Lower leg skin (tissue), 4 donors: ENCODE results near the gene SLC35E3. TPM values are rescaled to one million over a fixed set of nuclear protein-coding genes. Genes with fewer than 3 reads are reported as not detected.

Source experiments
- DNase-seq, 2 donors: peaks; one replicate each; pipeline ENCODE4 v3.0.0-alpha.2; 2019; ENCODE audit warnings: low spot score in 2 of 2
- H3K4me3 ChIP-seq: fragments of 200-600 bp; sonication (generic); 2 replicates; pipeline ENCODE4 v1.5.1; 2017; ENCODE audit warnings: mild to moderate bottlenecking, low read depth; ENCODE audit not compliant: poor library complexity, severe bottlenecking
- POLR2A ChIP-seq, 2 donors: fragments of 450-650 bp; IDR thresholded peaks; one replicate each; pipeline ENCODE4 v1.6.1; 2016 to 2017; ENCODE audit warnings: antibody characterized with exemption in 2 of 2, mild to moderate bottlenecking in 1 of 2, moderate library complexity in 1 of 2
- WGBS, 2 donors: methylation state at CpG; one replicate each; pipeline ENCODE4 v1.1.5; 2018; 5-methylcytosine and 5-hydroxymethylcytosine counted together
- intact Hi-C: fragments of 100-400 bp; cut with DNase I; formaldehyde crosslinking; loops from one replicate; pipeline ENCODE4 v1.15.0; 2023; ENCODE audit warnings: low total_unique reads
- total RNA-seq, 4 donors: library from RNA; depleted of rRNA; stranded (reverse); fragments of >200 nt; gene quantifications; one replicate each; pipeline ENCODE4 v1.1.0, GENCODE V29; 2016
- TF ChIP-seq, protein P1 (sequence below), 3 donors: fragments of 450-650 bp; IDR thresholded peaks; one replicate each; pipeline ENCODE4 v1.5.1; 2016; ENCODE audit warnings: antibody characterized with exemption in 3 of 3, mild to moderate bottlenecking in 3 of 3, moderate library complexity in 2 of 3

The SLC35E3 gene
- total RNA-seq, 4 donors from 2014 or later = 4.5 to 13.9 (median 6.5) TPM

- 81 to 88% methylated on average over 2 of the region's 2 CpGs for WGBS, 2 donors
- no peak for TF ChIP-seq POLR2A (IDR thresholded peaks at IDR 0.05)
- TF ChIP-seq, protein P1, sequence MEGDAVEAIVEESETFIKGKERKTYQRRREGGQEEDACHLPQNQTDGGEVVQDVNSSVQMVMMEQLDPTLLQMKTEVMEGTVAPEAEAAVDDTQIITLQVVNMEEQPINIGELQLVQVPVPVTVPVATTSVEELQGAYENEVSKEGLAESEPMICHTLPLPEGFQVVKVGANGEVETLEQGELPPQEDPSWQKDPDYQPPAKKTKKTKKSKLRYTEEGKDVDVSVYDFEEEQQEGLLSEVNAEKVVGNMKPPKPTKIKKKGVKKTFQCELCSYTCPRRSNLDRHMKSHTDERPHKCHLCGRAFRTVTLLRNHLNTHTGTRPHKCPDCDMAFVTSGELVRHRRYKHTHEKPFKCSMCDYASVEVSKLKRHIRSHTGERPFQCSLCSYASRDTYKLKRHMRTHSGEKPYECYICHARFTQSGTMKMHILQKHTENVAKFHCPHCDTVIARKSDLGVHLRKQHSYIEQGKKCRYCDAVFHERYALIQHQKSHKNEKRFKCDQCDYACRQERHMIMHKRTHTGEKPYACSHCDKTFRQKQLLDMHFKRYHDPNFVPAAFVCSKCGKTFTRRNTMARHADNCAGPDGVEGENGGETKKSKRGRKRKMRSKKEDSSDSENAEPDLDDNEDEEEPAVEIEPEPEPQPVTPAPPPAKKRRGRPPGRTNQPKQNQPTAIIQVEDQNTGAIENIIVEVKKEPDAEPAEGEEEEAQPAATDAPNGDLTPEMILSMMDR (IDR thresholded peaks at IDR 0.05) = no peak
- peak in 1 of 2 donors; percentile 21 for DNase-seq
- intact Hi-C loops = no loop called here
- H3K4me3 ChIP-seq = no peak overlapping the region
Observed at GRCh38 chr12:68792952-68793351, 47.0 kb downstream of the SLC35E3 start.

DNA sequence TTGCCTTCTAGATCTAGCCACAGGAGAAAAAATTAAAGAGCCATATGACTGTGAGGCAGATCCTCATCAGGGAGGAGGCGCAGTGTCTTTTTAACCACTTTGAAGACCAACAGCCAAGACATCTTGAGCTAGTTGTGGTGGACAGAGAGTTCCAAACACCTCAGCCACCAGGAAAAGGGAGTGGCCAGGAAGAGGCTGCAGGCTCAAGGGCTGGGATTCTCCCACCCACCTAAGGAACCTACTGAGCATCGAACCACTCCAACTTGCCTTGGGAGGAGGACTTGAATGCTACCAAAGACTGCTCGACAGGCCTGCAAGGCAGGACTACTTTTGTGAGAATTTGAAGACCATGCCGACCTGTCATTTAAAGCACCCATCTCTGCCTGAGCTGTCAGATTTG, 47.5 kb downstream of the SLC35E3 start:
- intact Hi-C loops = no loop called here
- peak in 1 of 2 donors; percentile 64 for DNase-seq
- H3K4me3 ChIP-seq = no peak overlapping the region
- TF ChIP-seq POLR2A (IDR thresholded peaks at IDR 0.05) = no peak
- TF ChIP-seq, protein P1 (IDR thresholded peaks at IDR 0.05) = no peak
- WGBS, 2 donors = 91 to 97% methylated on average over 4 of the region's 4 CpGs

DNA sequence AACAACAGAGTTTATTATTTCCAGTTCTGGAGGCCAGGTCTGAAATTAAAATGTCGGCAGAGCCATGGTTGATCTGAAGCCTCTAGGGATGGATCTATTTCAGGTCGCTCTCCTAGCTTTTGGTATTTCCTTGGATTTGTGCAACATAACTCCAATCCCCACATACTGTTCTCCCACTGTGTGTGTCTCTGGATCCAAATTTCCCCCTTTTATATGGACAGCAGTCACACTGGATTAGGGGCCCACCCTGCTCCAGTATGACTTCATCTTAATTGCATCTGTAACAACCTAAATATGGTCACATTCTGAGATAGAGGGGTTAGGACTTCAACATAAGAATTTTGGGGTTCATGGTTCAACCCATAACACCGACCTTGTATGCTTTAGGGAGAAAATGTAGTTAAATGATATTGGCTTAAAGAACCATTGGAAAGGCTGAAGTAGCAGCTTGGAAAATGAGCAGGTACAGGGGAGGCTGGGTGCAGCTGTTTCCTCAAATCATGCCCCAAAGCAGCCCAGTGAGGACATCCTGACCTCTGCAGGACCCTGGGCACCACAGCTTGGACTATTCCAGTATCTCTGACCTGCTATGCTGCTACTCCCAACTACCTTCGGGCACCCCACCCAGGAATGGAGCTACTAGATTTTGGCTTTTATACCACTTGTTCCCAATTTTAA, 48.1 kb downstream of the SLC35E3 start:
- 89 to 96% methylated on average over 4 of the region's 4 CpGs for WGBS, 2 donors
- intact Hi-C loops = no loop called here
- peak in 1 of 2 donors; percentile 8 for DNase-seq
- no peak overlapping the region for H3K4me3 ChIP-seq
- TF ChIP-seq, protein P1 (IDR thresholded peaks at IDR 0.05) = no peak
- TF ChIP-seq POLR2A (IDR thresholded peaks at IDR 0.05) = no peak

DNA sequence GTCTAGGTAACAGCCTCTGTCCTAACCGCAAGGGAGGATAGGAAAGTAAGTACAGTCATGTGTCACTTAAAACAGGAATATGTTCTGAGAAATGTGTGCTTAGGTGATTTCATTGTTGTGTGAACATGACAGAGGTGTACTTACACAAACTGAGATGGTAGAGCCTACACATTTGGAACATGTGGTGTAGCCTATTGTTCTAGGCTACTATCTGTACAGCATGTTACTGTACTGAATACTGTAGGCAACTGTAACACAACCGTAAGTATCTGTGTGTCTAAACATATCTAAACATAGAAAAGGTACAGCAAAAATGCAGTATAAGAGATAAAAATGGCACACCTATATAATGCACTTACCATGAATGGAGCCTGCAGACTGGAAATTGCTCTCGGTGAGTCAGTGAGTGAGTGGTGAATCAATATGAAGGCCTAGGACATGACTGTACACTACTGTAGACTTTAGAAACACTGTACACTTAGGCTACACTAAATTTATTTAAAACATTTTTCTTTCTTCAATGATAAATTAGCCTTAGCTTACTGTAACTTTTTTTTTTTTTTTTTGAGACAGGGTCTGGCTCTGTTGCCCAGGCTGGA, 48.8 kb downstream of the SLC35E3 start:
- intact Hi-C loops = no loop called here
- TF ChIP-seq, protein P1 (IDR thresholded peaks at IDR 0.05) = no peak
- H3K4me3 ChIP-seq = no peak overlapping the region
- 91% methylated on average over 3 of the region's 3 CpGs for WGBS, 2 donors
- DNase-seq = peak in 1 of 2 donors; percentile 13

- TF ChIP-seq, protein P1 (IDR thresholded peaks at IDR 0.05) = no peak
- TF ChIP-seq POLR2A (IDR thresholded peaks at IDR 0.05) = no peak
- intact Hi-C loops = no loop called here
- DNase-seq = peak in 1 of 2 donors; percentile 3
- WGBS, 2 donors = 97 to 98% methylated on average over 15 of the region's 15 CpGs
- no peak overlapping the region for H3K4me3 ChIP-seq
Observed at GRCh38 chr12:68796399-68796798, 50.4 kb downstream of the SLC35E3 start.
